HL-60 (cell line): ENCODE data around the gene SRPRA.

ENCODE experiments used
- CTCF ChIP-seq: IDR thresholded peaks from one replicate; pipeline ENCODE4 v1.5.1; 2011; ENCODE audit warnings: low read length, control low read depth, inconsistent platforms; ENCODE audit not compliant: insufficient read depth
- GABPA ChIP-seq: IDR thresholded peaks from 2 replicates; pipeline ENCODE4 v1.6.1; 2012; ENCODE audit warnings: low read depth
- POLR2AphosphoS5 ChIP-seq: IDR thresholded peaks from 2 replicates; pipeline ENCODE4 v1.6.1; 2012; ENCODE audit warnings: low read depth
- REST ChIP-seq: IDR thresholded peaks from 2 replicates; pipeline ENCODE4 v1.6.1; 2012; ENCODE audit warnings: low read depth; ENCODE audit not compliant: insufficient replicate concordance

DNA sequence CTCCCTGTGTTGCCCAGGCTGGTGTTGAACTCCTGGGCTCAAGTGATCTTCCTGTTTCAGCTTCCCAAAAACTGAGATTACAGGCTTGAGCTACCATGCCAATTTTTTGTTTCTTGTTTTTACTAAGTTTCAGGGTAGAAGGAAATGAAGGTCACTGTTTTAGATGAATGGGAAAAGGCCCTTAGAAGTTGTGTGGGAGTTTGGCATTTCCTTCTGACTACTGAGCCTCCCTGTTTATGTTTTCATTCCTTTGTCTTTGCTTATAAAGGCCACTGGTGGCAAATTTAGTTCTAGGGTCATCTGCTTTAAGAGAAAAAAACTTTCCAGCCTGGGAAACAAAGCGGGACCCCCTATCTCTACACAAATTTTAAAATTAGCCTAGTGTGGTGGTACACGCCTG is 22.1 kb downstream of the SRPRA start:
- TF ChIP-seq CTCF (no peak), REST (no peak), POLR2AphosphoS5 (no peak), GABPA (no peak)
